ENCODE measurements around the gene TEPSIN. TPM values are rescaled to one million over a fixed set of nuclear protein-coding genes. Genes with fewer than 3 reads are reported as not detected.

Gene TEPSIN
- total RNA-seq, 4 donors from 2014 or later = 61.2 to 336 (median 121) TPM

DNA sequence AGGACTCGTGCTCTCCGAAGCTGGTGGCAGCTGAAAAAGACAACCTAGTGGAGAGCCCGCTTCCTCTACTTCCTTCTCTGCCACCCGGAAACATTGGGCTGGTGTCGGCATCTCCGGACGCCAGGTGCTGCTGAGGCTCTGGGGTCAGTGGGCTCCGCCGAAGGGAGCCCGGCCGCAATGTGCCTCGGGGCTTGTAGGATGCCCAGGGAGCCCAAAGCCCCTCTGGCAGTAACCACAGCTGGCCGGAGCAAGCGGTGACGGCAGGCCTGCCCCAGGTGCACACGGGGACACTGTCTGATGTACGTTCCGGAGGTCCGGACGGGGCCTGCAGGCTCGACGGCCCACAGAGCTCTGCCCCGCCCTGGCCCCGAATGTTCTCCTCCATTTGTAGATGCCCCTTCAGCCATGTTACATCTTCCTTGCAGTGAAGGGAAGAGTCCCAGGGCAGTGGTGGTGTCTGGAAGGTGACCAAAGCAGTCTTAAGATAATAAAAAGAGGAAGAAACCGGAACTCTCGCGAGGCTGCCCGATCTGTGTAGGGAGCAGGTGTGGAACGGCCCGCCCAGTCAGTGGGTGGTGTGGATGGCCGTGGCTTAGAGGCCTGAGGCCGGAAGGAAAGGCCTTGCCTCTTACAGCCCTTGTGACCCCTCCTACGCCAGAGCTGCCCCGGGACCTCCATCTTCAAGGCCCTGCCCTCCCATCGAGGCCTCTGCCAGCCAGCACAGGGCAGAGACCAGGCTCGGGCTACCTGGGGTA lies 22.9 kb upstream of the TEPSIN start:
- DNase-seq = no peak
- intact Hi-C loops (cut with DNase I; ENCODE audit: low total_unique reads) (no loop called here), in situ Hi-C loops (cut with MboI; ENCODE audit: low pct_ligation_motif_present in 1 of 4, low pct_unique_long_range_greater_than_20kb in 1 of 4, low sequenced_read_pairs in 3 of 4) (loop anchor here in 3 of 4 donors (25.0 kb wide), 2 partner anchors 226 to 351 kb away; no protein-coding TSS in a partner anchor)
- Histone ChIP-seq H3K4me1 (peaks cover 0 to 1% (median 0%) of the 10 kb centered on the region in 4 donors), H3K9me3 (no peaks in the 10 kb centered on the region), H3K27ac (no peak overlapping the region), H3K36me3 (peaks cover 0 to 31% (median 8%) of the 10 kb centered on the region in 4 donors), H3K4me3 (no peak overlapping the region), H3K27me3 (no peaks in the 10 kb centered on the region)
- 91% methylated on average over 36 of the region's 36 CpGs; no CpG with 5 or more reads in 1 of the 2 donors for WGBS, 2 donors (ENCODE audit: low coverage in 1 of 2)
- TF ChIP-seq POLR2A (IDR thresholded peaks at IDR 0.05) = no peak
- TF ChIP-seq POLR2AphosphoS5 (IDR thresholded peaks at IDR 0.05) = no peak
- no peak for TF ChIP-seq EP300 (IDR thresholded peaks at IDR 0.05; ENCODE audit: low read depth)
- TF ChIP-seq CTCF (IDR thresholded peaks at IDR 0.05) = no peak

DNA sequence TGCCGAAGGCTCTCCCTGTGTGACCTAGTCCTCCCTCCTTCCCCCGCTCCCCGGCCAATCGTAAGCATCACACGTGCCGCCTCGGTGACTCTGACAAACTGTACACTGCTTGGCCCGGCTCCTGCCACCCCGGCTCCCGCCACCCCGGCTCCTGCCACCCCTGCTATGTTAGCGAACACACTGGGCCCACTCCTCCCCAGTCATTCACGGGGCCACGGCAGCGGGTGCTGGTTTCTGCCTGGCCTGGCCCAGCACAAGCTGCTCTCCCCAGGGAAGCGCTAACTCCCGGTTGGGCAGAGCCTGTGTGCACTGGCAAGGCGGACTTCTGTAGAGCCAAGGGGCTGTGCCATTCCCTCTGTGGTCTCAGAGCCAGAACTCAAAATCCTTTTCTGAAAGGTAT lies 22.2 kb upstream of the TEPSIN start:
- DNase-seq = no peak
- intact Hi-C loops (cut with DNase I; ENCODE audit: low total_unique reads) (no loop called here), in situ Hi-C loops (cut with MboI; ENCODE audit: low pct_ligation_motif_present in 1 of 4, low pct_unique_long_range_greater_than_20kb in 1 of 4, low sequenced_read_pairs in 3 of 4) (loop anchor here in 3 of 4 donors (25.0 kb wide), 2 partner anchors 226 to 351 kb away; no protein-coding TSS in a partner anchor)
- no peaks in the 10 kb centered on the region for H3K9me3 ChIP-seq
- no peak overlapping the region for H3K27ac ChIP-seq
- H3K36me3 ChIP-seq = peaks cover 0 to 29% (median 8%) of the 10 kb centered on the region in 4 donors
- peaks cover 0 to 4% (median under 1%) of the 10 kb centered on the region in 4 donors for H3K4me1 ChIP-seq
- H3K4me3 ChIP-seq = no peak overlapping the region
- 89% methylated on average over 18 of the region's 18 CpGs; no CpG with 5 or more reads in 1 of the 2 donors for WGBS, 2 donors (ENCODE audit: low coverage in 1 of 2)
- no peaks in the 10 kb centered on the region for H3K27me3 ChIP-seq
- no peak for TF ChIP-seq CTCF (IDR thresholded peaks at IDR 0.05)
- no peak for TF ChIP-seq POLR2AphosphoS5 (IDR thresholded peaks at IDR 0.05)
- no peak for TF ChIP-seq EP300 (IDR thresholded peaks at IDR 0.05; ENCODE audit: low read depth)
- TF ChIP-seq POLR2A (IDR thresholded peaks at IDR 0.05) = no peak

GRCh38 chr17:81260641-81261040 lies 21.8 kb upstream of the TEPSIN start:
- Histone ChIP-seq H3K9me3 (no peaks in the 10 kb centered on the region), H3K27me3 (no peaks in the 10 kb centered on the region), H3K27ac (no peak overlapping the region), H3K4me1 (peaks cover 3 to 9% (median 5%) of the 10 kb centered on the region in 4 donors), H3K4me3 (no peak overlapping the region), H3K36me3 (peaks cover 0 to 25% (median 8%) of the 10 kb centered on the region in 4 donors)
- intact Hi-C loops (cut with DNase I; ENCODE audit: low total_unique reads) (no loop called here), in situ Hi-C loops (cut with MboI; ENCODE audit: low pct_ligation_motif_present in 1 of 4, low pct_unique_long_range_greater_than_20kb in 1 of 4, low sequenced_read_pairs in 3 of 4) (loop anchor here in 3 of 4 donors (25.0 kb wide), 2 partner anchors 227 to 352 kb away; no protein-coding TSS in a partner anchor)
- WGBS, 2 donors (ENCODE audit: low coverage in 1 of 2) = 95% methylated on average over 19 of the region's 19 CpGs; no CpG with 5 or more reads in 1 of the 2 donors
- no peak for DNase-seq
- TF ChIP-seq POLR2AphosphoS5 (IDR thresholded peaks at IDR 0.05) = no peak
- no peak for TF ChIP-seq POLR2A (IDR thresholded peaks at IDR 0.05)
- TF ChIP-seq EP300 (IDR thresholded peaks at IDR 0.05; ENCODE audit: low read depth) = no peak
- TF ChIP-seq CTCF (IDR thresholded peaks at IDR 0.05) = no peak

DNA sequence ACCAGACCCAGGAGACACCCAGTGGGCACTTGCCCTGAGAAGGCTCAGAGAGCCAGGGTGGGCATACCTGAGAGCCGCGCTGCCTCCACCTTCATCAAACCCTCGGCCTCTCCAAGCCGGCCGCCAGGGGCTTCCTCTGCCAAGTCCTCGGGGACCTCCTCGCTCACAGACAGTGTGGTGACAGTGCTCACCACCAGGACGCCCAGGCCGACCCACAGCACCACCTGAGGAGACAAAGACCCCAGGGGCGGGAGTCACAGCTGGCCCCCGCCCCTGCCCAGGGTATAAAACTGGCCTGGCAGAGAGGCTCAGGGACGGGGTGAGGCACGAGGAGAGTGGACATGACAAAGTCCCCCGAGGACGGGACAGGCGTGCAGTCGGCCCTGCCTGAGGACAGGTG lies 21.3 kb upstream of the TEPSIN start:
- Histone ChIP-seq H3K9me3 (no peaks in the 10 kb centered on the region), H3K4me1 (peaks cover 7 to 14% (median 10%) of the 10 kb centered on the region in 4 donors), H3K27ac (no peak overlapping the region), H3K36me3 (peaks cover 0 to 20% (median 8%) of the 10 kb centered on the region in 4 donors), H3K27me3 (no peaks in the 10 kb centered on the region), H3K4me3 (no peak overlapping the region)
- in situ Hi-C loops (cut with MboI; ENCODE audit: low pct_ligation_motif_present in 1 of 4, low pct_unique_long_range_greater_than_20kb in 1 of 4, low sequenced_read_pairs in 3 of 4) (loop anchor here in 3 of 4 donors (25.0 kb wide), 2 partner anchors 227 to 352 kb away; no protein-coding TSS in a partner anchor), intact Hi-C loops (cut with DNase I; ENCODE audit: low total_unique reads) (no loop called here)
- WGBS, 2 donors (ENCODE audit: low coverage in 1 of 2) = 87 to 94% methylated on average over 3 to 17 of the region's 17 CpGs
- no peak for DNase-seq
- TF ChIP-seq EP300 (IDR thresholded peaks at IDR 0.05; ENCODE audit: low read depth) (no peak), POLR2A (IDR thresholded peaks at IDR 0.05) (no peak), CTCF (IDR thresholded peaks at IDR 0.05) (no peak), POLR2AphosphoS5 (IDR thresholded peaks at IDR 0.05) (no peak)

Measured in transverse colon (tissue), 4 donors.